Neural cell (in vitro differentiated cells): ENCODE results near the gene IKZF5.

Experiments used
- CTCF ChIP-seq: fragments of 450-650 bp; IDR thresholded peaks from 2 replicates; pipeline ENCODE4 v1.5.1; 2014; ENCODE audit warnings: antibody characterized with exemption, mild to moderate bottlenecking, moderate library complexity; ENCODE audit not compliant: poor library complexity, severe bottlenecking
- EP300 ChIP-seq: fragments of 450-650 bp; conservative IDR thresholded peaks from 2 replicates; pipeline ENCODE4 v1.6.1; 2014; ENCODE audit warnings: antibody characterized with exemption, mild to moderate bottlenecking, moderate library complexity; ENCODE audit not compliant: poor library complexity, severe bottlenecking
- POLR2AphosphoS5 ChIP-seq: IDR thresholded peaks from 2 replicates; pipeline ENCODE4 v1.6.1; 2012
- REST ChIP-seq: IDR thresholded peaks from 2 replicates; pipeline ENCODE4 v1.6.1; 2012; ENCODE audit warnings: borderline replicate concordance
- TAF1 ChIP-seq: IDR thresholded peaks from 2 replicates; pipeline ENCODE4 v1.6.1; 2012; ENCODE audit warnings: low read depth

- TF ChIP-seq TAF1 = no peak
- no peak for TF ChIP-seq CTCF
- TF ChIP-seq EP300 = no peak
- no peak for TF ChIP-seq POLR2AphosphoS5
- TF ChIP-seq REST = no peak
Observed at GRCh38 chr10:123017421-123018165, 9.0 kb upstream of the IKZF5 start.
